ENCODE results near the gene VWA8. TPM values are rescaled to one million over a fixed set of nuclear protein-coding genes. Genes with fewer than 3 reads are reported as not detected.
"Not testable (repeated sequence)": the region's sequence is repeated elsewhere in the genome, so short reads cannot be mapped to it uniquely, and the experiment has no call there.

The VWA8 gene
- total and polyA plus RNA-seq, 7 experiments from 2014 or later: 4.8 to 26.3 (median 21.6) TPM

DNA sequence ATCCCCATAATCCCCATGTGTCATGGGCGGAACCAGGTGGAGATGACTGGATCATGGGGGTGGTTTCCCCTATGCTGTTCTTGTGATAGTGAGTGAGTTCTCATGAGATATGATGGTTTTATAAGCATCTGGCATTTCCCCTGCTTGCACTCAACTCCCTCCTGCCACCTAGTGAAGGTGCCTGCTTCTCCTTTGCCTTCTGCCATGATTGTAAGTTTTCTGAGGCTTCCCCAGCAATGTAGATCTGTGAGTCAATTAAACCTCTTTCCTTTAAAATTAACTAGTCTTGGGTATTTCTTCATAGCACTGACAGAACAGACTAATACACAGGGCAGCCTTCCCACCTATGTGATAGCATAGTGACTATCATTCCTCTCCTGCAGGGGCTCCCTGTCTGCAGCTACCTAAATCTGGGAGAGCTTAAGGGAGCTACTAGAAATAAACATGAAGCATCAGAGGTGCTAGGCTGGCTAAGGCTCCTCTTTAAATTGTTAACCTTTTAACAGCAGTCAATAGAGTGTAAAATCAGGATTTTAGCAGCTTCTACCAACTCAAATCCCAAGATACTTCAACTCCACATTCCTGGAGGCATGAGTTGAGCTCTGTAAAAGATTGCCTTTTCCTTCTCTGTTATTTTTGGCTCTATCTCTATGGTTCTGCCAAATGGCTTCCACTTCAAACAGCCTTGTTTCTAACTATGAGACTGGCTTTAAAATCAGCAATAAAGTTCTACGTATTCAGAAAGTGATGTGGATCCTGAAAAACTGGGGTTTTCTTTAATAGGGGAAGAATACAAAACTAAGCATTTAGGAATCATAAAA lies 112.3 kb downstream of the VWA8 start:
- Mint-ChIP-seq H3K4me3 (no peak overlapping the region), H3K27ac (no peak overlapping the region), H3K9me3 (peaks cover 0 to 10% (median 0%) of the 10 kb centered on the region in 11 donors), H3K27me3 (no peaks in the 10 kb centered on the region), H3K4me1 (peaks cover 0 to 5% (median 0%) of the 10 kb centered on the region in 7 donors), H3K36me3 (peaks cover 11 to 76% (median 58%) of the 10 kb centered on the region in 5 donors)
- DNase-seq (no peak), ATAC-seq (no peak)
- ChIA-PET CTCF (no interaction called here), POLR2A (no interaction called here)
- Histone ChIP-seq H3K4me1 (ENCODE audit: control insufficient read depth in 2 of 2, insufficient read depth in 2 of 2, low read length in 2 of 2) (no peaks in the 10 kb centered on the region), H3K4me3 (ENCODE audit: low read length) (no peak overlapping the region), H3K36me3 (ENCODE audit: control insufficient read depth in 2 of 3, insufficient read depth in 3 of 3, low read length in 3 of 3) (no peaks in the 10 kb centered on the region), H3K9me3 (ENCODE audit: control insufficient read depth in 2 of 3, low read length in 3 of 3) (no peaks in the 10 kb centered on the region), H3K27ac (ENCODE audit: low read depth, low read length) (no peak overlapping the region), H3K27me3 (ENCODE audit: control insufficient read depth in 2 of 2, insufficient read depth in 2 of 2, low read length in 2 of 2) (no peaks in the 10 kb centered on the region)
- intact Hi-C loops (cut with micrococcal nuclease): no loop called here

DNA sequence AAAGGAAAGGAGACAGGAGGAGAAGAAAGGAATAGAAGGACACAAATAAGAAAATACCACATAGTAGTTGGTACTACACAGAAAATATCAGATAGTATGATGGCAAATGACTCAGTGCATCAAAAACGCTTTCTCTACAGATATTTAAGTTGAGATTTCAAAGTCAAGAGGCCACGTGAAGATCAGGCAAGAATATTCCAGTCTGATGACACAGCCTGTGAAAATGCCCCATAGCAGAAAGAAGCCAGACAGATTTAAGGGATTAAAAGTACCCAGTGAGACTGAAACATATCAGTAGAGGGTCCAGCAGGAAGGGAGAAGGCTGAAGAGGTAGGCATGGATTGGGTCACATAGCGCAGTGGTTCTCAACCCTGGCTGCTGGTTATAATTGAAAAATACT lies 113.7 kb downstream of the VWA8 start:
- no peak overlapping the region for H3K4me3 ChIP-seq (ENCODE audit: low read length)
- peaks cover 0 to 5% (median 0%) of the 10 kb centered on the region in 7 donors for H3K4me1 Mint-ChIP-seq
- no peak overlapping the region for H3K27ac ChIP-seq (ENCODE audit: low read depth, low read length)
- H3K9me3 Mint-ChIP-seq: peaks cover 0 to 7% (median 0%) of the 10 kb centered on the region in 11 donors
- no peaks in the 10 kb centered on the region for H3K27me3 Mint-ChIP-seq
- no peak overlapping the region for H3K4me3 Mint-ChIP-seq
- H3K27me3 ChIP-seq (ENCODE audit: control insufficient read depth in 2 of 2, insufficient read depth in 2 of 2, low read length in 2 of 2): no peaks in the 10 kb centered on the region
- intact Hi-C loops (cut with micrococcal nuclease): no loop called here
- no peak for DNase-seq
- H3K36me3 ChIP-seq (ENCODE audit: control insufficient read depth in 2 of 3, insufficient read depth in 3 of 3, low read length in 3 of 3): no peaks in the 10 kb centered on the region
- no peaks in the 10 kb centered on the region for H3K4me1 ChIP-seq (ENCODE audit: control insufficient read depth in 2 of 2, insufficient read depth in 2 of 2, low read length in 2 of 2)
- peaks cover 4 to 76% (median 51%) of the 10 kb centered on the region in 5 donors for H3K36me3 Mint-ChIP-seq
- no peak for ATAC-seq
- CTCF ChIA-PET: no interaction called here
- no peak overlapping the region for H3K27ac Mint-ChIP-seq
- POLR2A ChIA-PET: no interaction called here
- no peaks in the 10 kb centered on the region for H3K9me3 ChIP-seq (ENCODE audit: control insufficient read depth in 2 of 3, low read length in 3 of 3)

DNA sequence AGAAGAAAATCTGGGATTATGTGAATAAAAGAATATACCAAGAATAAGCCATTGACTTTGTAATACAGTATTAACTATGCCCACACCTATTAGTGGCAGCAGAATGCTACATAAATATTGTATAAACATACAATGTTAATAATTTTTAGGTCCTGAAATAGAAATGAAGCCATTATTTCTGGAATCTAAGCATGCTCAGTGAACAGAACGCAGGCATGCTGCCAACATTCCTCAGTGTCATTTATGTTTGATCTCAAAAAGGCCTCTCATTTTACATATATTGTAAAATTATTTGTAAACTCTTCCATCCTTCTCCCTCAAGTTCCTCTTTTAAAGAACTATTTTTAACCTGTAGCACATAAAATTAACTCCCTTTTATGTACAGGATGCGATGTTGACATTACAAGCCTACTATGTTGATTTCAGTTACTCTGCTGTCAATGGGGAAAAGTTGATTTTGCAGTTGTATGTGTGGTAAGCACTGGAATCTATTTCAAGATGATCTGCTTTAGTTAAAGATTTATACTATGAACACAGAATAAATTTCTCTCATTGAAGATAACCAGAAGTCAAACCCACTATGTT lies 118.8 kb downstream of the VWA8 start:
- ChIA-PET CTCF (interaction anchor here (0.5 kb wide), 1 partner anchor 352 kb away, joined by 3 read pairs; no protein-coding TSS in a partner anchor), POLR2A (no interaction called here)
- Mint-ChIP-seq H3K4me3 (no peak overlapping the region), H3K4me1 (peaks cover 0 to 5% (median 0%) of the 10 kb centered on the region in 7 donors), H3K27ac (no peak overlapping the region), H3K36me3 (peaks cover 10 to 63% (median 31%) of the 10 kb centered on the region in 5 donors), H3K9me3 (peaks cover 0 to 3% (median 0%) of the 10 kb centered on the region in 11 donors), H3K27me3 (no peaks in the 10 kb centered on the region)
- no peaks in the 10 kb centered on the region for H3K27me3 ChIP-seq (ENCODE audit: control insufficient read depth in 2 of 2, insufficient read depth in 2 of 2, low read length in 2 of 2)
- no peaks in the 10 kb centered on the region for H3K4me1 ChIP-seq (ENCODE audit: control insufficient read depth in 2 of 2, insufficient read depth in 2 of 2, low read length in 2 of 2)
- DNase-seq (no peak), ATAC-seq (no peak)
- H3K27ac ChIP-seq (ENCODE audit: low read depth, low read length): no peak overlapping the region
- H3K4me3 ChIP-seq (ENCODE audit: low read length): no peak overlapping the region
- H3K36me3 ChIP-seq (ENCODE audit: control insufficient read depth in 2 of 3, insufficient read depth in 3 of 3, low read length in 3 of 3): no peaks in the 10 kb centered on the region
- intact Hi-C loops (cut with micrococcal nuclease): no loop called here
- H3K9me3 ChIP-seq (ENCODE audit: control insufficient read depth in 2 of 3, low read length in 3 of 3): no peaks in the 10 kb centered on the region

DNA sequence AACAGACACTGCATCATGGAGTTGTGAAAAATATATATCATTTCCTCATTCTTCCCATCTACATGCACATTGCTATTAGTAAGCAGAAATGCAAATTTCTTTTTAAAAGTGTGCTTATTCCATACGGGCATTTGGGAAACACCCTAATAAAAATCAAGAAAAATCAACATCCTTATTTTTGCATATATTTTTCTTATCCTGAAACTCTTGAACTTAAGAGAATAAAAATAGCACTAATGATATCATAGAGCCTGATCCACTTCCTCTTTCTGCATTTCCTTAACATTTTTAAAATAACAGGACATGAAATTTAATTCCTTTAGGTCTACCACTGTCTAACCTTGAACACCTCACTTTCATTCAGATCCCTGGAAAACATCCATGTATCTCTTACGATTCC lies 123.3 kb downstream of the VWA8 start:
- intact Hi-C loops (cut with micrococcal nuclease): no loop called here
- no peak for ATAC-seq
- H3K27ac ChIP-seq (ENCODE audit: low read depth, low read length): no peak overlapping the region
- Mint-ChIP-seq H3K27me3 (no peaks in the 10 kb centered on the region), H3K4me1 (peaks cover 0 to 5% (median 0%) of the 10 kb centered on the region in 7 donors), H3K4me3 (no peak overlapping the region), H3K27ac (no peak overlapping the region), H3K9me3 (peaks cover 0 to 5% (median 0%) of the 10 kb centered on the region in 11 donors), H3K36me3 (peaks cover 10 to 64% (median 34%) of the 10 kb centered on the region in 5 donors)
- H3K4me1 ChIP-seq (ENCODE audit: control insufficient read depth in 2 of 2, insufficient read depth in 2 of 2, low read length in 2 of 2): no peaks in the 10 kb centered on the region
- POLR2A ChIA-PET: no interaction called here
- no peaks in the 10 kb centered on the region for H3K9me3 ChIP-seq (ENCODE audit: control insufficient read depth in 2 of 3, low read length in 3 of 3)
- CTCF ChIA-PET: no interaction called here
- H3K4me3 ChIP-seq (ENCODE audit: low read length): no peak overlapping the region
- DNase-seq: no peak
- no peaks in the 10 kb centered on the region for H3K27me3 ChIP-seq (ENCODE audit: control insufficient read depth in 2 of 2, insufficient read depth in 2 of 2, low read length in 2 of 2)
- H3K36me3 ChIP-seq (ENCODE audit: control insufficient read depth in 2 of 3, insufficient read depth in 3 of 3, low read length in 3 of 3): peaks cover 0 to 7% (median 0%) of the 10 kb centered on the region in 3 experiments

DNA sequence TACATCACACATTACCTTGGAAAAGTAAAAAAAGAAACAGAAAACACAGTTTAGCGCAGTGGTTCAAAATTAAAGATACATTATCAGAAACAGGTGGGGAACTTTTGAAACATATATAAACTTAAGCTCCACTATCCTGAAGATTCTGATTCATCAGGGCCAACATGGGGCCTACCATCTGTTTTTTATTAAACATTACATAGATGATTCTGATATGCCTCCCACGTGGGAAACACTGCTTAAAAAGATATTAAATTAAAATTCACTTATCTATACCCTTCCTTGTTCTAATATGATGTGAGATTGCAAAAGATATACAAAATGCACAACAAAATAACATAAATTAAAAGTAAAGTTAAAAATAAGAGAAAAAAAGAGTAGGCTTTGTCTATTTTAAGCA lies 125.0 kb downstream of the VWA8 start:
- peaks cover 0 to 5% (median 0%) of the 10 kb centered on the region in 11 donors for H3K9me3 Mint-ChIP-seq
- Histone ChIP-seq H3K4me1 (ENCODE audit: control insufficient read depth in 2 of 2, insufficient read depth in 2 of 2, low read length in 2 of 2) (no peaks in the 10 kb centered on the region), H3K9me3 (ENCODE audit: control insufficient read depth in 2 of 3, low read length in 3 of 3) (no peaks in the 10 kb centered on the region), H3K27me3 (ENCODE audit: control insufficient read depth in 2 of 2, insufficient read depth in 2 of 2, low read length in 2 of 2) (no peaks in the 10 kb centered on the region), H3K27ac (ENCODE audit: low read depth, low read length) (no peak overlapping the region), H3K4me3 (ENCODE audit: low read length) (no peak overlapping the region), H3K36me3 (ENCODE audit: control insufficient read depth in 2 of 3, insufficient read depth in 3 of 3, low read length in 3 of 3) (peaks cover 0 to 7% (median 0%) of the 10 kb centered on the region in 3 experiments)
- no peak overlapping the region for H3K4me3 Mint-ChIP-seq
- H3K4me1 Mint-ChIP-seq: peaks cover 0 to 5% (median 0%) of the 10 kb centered on the region in 7 donors
- H3K36me3 Mint-ChIP-seq: peaks cover 10 to 62% (median 36%) of the 10 kb centered on the region in 5 donors
- intact Hi-C loops (cut with micrococcal nuclease): no loop called here
- no peaks in the 10 kb centered on the region for H3K27me3 Mint-ChIP-seq
- DNase-seq: no peak
- no peak for ATAC-seq
- H3K27ac Mint-ChIP-seq: no peak overlapping the region
- POLR2A ChIA-PET: no interaction called here
- CTCF ChIA-PET: no interaction called here

DNA sequence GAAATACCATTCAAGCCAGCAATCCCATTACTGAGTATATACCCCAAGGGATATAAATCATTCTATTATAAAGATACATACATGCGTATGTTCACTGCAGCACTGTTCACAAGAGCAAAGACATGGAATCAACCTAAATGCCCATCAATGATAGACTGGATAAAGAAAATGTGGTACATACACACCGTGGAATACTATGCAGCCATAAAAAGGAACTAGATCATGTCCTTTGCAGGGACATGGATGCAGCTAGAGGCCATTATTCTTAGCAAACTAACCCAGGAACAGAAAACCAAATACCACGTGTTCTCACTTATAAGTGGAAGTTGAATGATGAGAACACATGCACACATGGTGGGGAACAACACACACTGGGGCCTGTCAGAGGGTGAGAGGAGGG lies 126.2 kb downstream of the VWA8 start:
- H3K27ac ChIP-seq (ENCODE audit: low read depth, low read length); H3K27me3 Mint-ChIP-seq; DNase-seq; H3K4me1 ChIP-seq (ENCODE audit: control insufficient read depth in 2 of 2, insufficient read depth in 2 of 2, low read length in 2 of 2); POLR2A ChIA-PET; H3K4me3 Mint-ChIP-seq; H3K9me3 Mint-ChIP-seq; H3K9me3 ChIP-seq (ENCODE audit: control insufficient read depth in 2 of 3, low read length in 3 of 3); intact Hi-C loops (cut with micrococcal nuclease); H3K27me3 ChIP-seq (ENCODE audit: control insufficient read depth in 2 of 2, insufficient read depth in 2 of 2, low read length in 2 of 2); H3K4me3 ChIP-seq (ENCODE audit: low read length); CTCF ChIA-PET; H3K27ac Mint-ChIP-seq; ATAC-seq; H3K4me1 Mint-ChIP-seq: not testable (repeated sequence)
- peaks cover 6 to 60% (median 34%) of the 10 kb centered on the region in 5 donors for H3K36me3 Mint-ChIP-seq
- peaks cover 0 to 12% (median 0%) of the 10 kb centered on the region in 3 experiments for H3K36me3 ChIP-seq (ENCODE audit: control insufficient read depth in 2 of 3, insufficient read depth in 3 of 3, low read length in 3 of 3)
